ENCODE data around the gene TAAR2.
"Not testable (repeated sequence)": the region's sequence is repeated elsewhere in the genome, so short reads cannot be mapped to it uniquely, and the experiment has no call there.

- not testable (repeated sequence) for TF ChIP-seq CTCF (IDR thresholded peaks at IDR 0.05 in 2 of 3, conservative IDR thresholded peaks at IDR 0.05 in 1 of 3; ENCODE audit: borderline replicate concordance in 1 of 3, insufficient read depth in 1 of 3, low read depth in 2 of 3, low read length in 2 of 3); CEBPB (IDR thresholded peaks at IDR 0.05; ENCODE audit: low read depth); MAX (IDR thresholded peaks at IDR 0.05)
These were observed 23.2 kb downstream of the TAAR2 start for GRCh38 chr6:132600900-132601299.
